HG02840 (cell line): ENCODE results near the gene ADNP2.

ENCODE experiments used
- ATAC-seq: cut with Tn5 transposase; IDR thresholded peaks from one replicate; pipeline ENCODE4 v1.9.1; 2021; ENCODE audit warnings: mild to moderate bottlenecking, moderate library complexity, moderate number of reproducible peaks; ENCODE audit not compliant: unreplicated experiment, low FRiP score

Gene ADNP2

DNA sequence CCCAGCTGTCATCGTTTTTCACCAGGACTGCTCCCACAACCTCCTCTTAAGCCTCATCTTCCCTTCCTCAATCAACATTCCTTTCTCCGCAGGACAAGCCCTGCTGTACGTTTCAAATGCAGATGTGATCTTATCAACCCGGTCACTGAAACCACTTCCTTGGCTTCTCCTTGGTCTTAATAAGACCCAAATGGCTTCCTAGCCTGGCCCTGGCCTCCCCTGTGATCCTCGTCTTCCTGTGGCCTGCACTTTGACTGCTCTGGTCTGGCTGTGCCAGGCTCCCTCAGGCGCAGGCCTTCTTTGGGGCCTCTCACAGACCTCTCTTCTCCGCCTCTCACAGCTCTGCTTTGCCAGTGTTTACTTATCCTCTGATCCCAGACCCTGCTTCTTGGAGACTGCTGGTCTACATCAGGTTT is 4.7 kb upstream of the ADNP2 start:
- ATAC-seq: no peak

DNA sequence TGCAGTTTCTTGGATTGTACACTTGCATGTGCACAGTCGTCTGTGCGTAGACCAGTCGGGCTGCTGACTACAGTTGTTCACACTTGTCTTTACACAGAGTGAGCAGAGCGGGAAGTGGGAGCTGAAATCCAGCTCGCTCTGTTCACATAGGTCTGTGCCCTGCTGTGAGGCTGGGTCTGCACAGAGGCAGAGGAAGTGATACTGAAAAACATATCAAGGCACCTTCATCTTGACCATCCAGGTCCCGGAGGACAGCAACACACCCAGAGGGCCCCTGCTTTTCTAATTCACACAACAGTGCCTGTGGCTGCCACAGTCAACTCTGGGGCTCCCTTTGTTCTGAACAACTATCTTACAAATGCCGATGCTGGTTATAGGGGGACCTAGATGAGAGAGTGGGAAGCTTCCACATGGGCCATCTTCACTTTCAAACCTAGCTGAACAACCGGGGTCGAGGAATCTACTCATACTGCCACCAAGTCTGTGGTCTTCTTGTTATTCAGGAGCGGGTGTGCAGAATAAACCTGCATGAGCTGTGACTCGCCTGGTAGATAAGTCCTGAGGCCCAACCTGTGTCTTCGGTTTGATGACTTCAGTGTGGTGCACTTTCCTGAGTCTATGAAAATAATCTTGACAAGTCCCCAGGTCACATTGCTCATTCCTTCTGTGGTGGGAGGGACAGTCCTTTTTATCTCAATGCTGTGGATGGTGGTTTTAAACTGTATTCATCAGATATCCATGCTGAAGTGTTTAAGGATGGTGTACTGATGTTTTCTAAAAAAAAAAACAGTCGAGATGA is 3.5 kb upstream of the ADNP2 start:
- ATAC-seq: no peak

DNA sequence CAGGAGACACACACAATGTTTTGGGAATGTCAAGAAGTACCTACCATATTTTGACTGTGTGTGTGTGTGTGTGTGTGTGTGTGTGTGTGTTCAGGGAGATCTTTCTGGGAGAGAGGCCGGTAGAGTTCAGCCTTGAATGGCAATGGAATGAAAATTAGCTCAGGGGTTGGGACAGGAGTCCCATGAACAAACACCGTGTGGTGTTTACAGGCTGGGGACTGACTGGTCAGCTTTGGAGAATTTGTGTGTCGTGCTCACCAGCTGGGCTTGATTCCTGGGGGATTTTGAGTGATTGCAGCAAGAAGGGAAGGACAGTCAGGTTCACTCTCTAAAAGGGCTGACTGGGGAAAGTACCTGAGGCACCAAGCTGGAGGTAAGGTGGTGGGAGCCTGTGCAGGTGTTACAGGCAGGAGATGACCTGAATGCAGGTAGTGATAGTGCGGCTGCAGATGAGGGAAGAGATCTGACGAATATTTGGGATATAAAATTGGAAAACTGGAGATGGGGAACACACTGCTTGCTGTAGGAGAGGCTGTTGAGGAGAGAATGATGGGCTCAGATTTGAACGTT is 2.5 kb upstream of the ADNP2 start:
- ATAC-seq: no peak

DNA sequence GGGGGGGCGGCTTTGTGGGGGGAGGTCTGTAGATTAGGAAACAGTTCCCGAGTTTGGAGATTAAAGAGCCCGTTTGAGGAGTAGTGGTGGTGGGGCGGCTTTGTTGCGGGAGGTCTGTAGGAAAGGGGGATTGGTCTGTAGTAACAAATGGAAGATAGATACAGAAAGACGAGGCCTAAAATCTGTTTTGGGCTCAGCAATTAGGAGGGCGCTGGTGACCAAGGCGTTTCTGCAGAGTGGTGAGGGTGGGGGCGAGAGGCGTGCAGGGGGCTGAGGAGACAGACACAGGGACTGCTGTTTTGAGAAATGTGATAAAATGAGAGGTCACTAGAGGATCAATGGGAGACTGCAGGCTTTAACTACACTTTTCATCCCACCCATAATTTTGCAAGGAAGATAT is 1.6 kb upstream of the ADNP2 start:
- ATAC-seq: no peak

DNA sequence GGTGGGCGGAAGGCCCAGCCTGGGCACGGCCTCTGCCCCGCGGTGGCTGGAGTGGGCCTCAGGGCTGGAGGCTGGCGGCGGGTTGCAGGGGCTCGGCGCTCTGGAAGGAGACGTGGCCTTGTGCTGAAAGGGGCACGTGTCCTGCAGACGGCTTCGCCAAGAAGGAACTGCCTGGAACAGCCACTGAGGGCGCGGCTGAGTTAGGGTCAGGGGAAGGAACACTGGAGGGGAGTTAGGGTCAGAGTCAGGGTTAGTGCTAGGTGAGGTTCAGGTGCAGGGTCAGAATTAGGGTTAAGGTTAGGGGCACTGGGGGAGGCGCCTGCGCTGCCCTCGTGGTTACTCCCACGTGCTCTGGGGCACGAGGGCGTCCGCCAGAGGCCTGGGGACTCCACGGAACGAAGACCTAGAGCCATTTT is 933 bp upstream of the ADNP2 start:
- no peak for ATAC-seq

DNA sequence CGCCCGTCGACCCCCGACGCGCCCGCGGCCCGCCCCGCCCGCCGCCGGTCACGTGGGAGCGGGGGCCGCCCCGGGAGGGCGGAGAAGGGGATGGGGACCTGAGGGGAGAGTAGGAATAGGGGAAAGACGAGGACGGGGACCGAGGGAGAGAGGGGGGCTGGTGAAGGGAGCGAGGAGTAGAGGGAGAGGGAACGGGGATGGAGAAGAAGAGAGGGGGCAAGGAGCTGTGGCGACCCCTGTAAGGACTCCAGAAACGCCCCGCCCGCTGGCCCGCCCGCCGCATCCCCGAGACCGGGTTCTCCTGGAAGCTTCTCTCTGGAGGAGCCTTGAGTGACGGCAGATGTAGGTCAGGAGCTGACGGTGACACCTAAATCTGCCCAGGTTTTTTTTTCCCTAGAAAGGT is 615 bp downstream of the ADNP2 start:
- peak; percentile 8 for ATAC-seq

DNA sequence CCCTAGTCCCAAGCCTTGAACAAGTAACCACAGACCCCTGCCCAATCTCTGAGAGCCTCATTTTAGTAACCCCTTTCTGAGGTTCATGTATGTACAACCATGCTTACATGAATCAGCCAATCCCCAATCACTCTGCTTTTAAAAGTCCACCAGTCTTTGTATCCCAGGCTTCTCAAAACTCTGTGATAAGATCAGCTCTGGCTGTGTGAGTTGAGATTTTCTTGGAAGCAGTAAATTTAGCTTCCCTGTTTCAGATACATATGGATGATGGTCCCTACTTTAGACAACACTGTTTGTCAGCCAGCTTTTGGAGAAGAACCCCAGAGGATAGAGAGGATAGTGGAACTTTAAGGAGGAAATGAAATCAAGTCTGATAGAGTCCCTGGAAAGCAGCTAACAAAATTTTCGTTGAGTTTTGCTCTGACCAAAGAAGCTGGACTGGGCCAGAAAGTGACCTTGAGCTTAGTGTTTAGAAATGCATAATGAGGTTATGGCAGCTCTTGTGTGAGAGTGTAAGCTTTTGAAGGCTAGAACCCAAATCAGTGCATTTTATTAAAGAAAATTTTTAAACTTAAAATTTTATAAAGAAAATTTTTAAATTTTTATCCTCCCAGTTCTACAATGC is 3.7 kb downstream of the ADNP2 start:
- ATAC-seq: no peak

DNA sequence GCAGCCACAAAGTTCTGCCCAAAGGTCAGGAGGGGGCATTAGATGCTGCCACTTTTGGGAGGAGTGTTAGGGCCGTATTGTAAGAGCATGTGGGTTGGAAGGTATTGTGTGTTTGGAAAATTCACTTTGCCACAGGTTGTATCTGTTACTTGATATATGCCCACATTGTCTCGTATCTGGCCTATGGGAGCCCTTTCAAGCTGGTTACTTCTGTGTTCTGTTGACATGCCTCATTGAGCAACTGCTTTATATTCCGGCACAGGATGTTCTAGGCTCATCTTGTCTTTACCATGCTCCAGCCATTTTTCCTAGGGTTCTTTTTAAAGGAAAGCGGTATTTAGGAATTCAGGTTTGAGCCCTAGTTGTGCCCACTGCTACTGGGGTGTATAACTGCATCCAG is 6.0 kb downstream of the ADNP2 start:
- ATAC-seq: no peak

DNA sequence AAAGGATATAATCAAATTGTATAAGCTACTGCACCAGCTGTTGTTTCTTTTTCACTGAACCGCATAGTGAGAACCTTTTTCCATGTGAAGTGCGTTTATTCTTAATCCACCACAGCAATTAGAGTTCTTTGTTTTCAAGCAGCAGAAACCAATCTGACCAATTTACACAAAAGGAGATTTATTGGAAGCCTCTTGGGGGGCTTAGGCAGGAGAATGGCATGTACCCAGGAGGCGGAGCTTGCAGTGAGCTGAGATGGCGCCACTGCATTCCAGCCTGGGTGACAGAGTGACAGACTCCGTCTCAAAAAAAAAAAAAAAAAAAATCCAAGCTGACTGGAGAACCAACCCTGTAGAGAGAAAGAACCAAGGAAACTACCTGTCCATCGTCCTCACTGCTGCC is 10.0 kb downstream of the ADNP2 start:
- ATAC-seq: no peak

DNA sequence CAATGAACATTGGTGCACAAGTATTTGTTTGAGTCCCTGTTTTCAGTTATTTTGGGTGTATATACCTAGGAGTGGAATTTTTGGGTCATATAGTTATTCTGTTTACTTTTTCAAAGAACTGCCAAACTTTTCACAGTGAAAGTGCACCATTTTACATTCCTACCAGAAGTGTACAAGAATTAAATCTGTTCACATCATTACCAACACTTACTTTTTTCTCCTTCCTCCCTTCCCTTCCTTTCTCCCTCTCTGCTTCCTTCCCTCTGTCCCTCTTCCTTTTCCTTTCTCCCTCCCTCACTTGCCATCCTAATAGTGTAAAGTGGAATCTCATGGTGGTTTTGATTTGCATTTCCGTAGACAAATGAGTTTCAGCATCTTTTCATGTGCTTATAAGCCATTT is 11.9 kb downstream of the ADNP2 start:
- no peak for ATAC-seq

DNA sequence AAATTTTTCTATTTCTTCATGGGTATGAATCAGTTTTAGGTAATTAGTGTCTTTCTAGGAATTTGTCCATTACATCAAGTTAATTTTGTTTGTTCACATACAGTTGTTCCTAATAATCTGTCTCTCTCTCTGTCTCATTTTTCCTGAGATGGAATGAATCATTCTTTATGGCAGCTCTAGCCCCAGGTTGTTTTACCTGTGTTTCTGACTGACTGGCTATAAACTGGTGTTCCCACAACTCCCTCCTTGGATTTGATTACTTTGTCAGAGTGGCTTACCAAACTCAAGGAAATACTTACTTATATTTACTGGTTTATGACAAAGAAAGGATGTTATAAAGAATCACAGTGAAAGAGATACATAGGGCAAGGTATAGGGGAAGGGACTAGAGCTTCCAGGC is 15.1 kb downstream of the ADNP2 start:
- ATAC-seq: no peak

DNA sequence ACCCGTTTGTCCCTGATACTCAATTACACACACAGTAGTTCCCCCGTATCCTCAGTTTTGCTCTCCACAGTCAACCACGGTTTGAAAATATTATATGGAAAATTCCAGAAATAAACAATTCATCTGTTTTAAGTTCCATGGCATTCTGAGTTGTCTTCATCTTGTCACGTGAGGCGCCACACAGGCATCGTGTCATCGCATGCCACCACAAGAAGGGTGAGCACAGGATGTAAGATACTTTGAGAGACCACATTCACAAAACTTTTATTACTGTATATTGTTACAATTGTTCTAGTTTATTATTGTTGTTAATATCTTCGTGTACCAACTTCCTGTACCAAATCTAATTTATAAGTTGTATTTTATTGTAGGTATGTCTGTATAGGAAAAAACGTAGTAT is 17.7 kb downstream of the ADNP2 start:
- ATAC-seq: no peak

DNA sequence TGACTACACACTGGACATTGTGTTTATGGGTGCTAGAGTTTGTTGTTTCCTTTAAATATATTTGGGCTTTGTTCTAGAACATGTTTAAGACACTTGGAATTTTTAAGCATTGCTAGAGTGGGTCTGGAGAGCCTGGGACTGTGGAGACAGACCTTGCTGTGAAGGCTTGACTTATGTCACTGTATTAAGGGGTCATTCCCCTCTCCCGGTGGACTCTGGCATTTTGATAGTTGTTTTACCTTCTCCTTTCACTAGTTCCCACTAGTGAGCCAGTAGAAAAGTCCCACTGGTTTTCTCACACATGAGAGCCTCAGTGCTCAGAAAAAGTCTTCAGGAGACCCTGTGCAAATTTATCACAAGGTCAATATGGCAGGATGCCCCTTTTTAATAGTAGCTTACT is 18.6 kb downstream of the ADNP2 start:
- no peak for ATAC-seq

DNA sequence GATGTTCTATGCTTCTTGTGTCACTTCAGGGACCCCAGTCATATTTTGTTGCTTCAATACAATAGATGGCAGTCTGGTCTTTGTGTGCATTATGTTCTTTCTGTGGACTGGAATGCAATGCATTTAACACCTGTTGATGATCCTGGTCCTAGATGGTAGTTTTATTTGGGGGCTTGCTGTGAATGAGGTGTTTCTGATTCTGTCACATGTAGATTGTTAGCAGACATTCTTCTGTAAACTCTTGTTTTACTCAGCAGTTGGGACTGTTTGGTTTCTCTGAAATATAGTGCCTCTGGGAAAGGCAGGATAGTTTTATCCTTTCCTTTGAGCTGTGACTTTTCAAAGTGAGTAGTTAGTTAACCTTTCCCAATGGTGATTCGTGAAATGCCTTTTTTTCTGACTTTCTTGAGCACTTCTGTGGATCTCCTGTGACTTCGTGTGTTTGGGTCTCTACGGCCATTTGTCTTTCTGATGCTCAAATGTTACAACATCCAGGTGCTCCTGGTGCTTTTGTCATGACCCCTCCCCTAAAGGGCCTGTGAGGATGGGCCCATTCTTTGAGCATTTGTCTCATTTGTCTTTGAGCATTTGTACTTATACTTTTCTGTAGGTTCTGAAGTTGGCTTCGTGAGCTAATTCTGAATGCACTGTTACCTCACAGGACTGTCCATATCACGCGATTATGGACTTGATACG is 20.8 kb downstream of the ADNP2 start:
- ATAC-seq: no peak

DNA sequence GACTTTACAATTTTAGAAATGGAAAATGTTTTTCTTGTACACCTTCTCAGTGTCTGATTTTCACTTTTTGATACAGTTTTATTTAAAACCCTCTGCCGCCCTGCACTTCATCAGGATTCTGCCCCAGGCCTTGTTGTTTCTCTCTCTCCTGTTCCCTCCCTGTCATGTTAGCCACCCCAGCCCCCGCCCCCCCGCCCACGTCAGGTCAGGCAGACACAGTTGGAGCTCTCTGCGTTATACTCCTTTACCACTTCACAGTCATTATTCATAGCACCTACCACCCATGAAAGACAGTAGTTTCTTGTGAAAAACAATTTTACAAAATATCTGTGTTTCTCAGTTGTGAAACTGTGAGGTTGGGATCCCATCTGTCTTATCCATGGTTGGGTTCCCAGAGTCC is 21.5 kb downstream of the ADNP2 start:
- ATAC-seq: no peak

DNA sequence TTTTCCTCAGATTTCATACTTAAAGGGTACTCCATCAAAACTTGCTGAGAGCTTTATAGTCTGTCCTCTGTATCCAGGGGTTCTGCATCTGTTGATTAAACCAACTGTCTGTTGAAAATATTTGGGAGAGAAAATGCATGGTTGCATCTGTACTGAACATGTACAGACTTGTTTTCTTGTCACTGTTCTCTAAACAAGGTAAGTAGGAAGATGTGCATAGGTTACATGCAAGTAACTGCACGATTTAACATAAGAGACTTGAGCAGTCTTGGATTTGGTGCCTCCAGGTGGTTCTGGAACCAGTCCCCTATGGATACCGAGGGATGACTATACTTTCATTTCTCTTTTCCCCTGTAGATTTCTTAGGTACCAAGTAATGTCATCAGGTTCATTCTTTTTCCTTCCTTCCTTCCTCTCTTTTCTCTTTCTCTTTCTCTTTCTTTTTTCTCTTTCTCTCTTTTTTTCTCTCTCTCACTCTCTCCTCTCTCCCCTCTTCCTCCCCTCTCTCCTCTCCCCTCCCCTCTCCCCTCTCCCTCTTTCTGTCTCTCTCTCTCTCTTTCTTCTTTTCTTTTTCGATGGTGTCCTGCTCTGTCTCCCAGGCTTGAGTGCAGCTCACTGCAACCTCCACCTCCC is 23.2 kb downstream of the ADNP2 start:
- ATAC-seq: no peak

DNA sequence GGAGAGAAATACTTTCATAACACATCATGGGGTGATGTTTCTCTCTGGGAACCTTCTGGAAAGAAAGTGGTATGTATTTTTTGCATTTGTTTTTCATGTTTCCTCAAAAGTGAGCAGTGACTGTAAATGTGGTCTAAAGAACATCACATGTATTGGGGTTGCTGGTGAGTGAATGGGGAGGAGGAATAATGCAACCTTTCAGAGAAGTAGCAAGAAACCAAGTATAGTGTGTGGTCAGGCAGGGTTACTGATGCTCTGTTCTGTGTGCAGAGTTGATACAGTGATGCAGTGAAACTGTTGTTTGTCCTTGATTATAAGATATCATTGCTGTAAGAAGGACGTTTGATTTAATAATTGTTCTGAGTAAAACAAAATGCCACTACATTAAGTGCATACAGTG is 24.1 kb downstream of the ADNP2 start:
- ATAC-seq: no peak

DNA sequence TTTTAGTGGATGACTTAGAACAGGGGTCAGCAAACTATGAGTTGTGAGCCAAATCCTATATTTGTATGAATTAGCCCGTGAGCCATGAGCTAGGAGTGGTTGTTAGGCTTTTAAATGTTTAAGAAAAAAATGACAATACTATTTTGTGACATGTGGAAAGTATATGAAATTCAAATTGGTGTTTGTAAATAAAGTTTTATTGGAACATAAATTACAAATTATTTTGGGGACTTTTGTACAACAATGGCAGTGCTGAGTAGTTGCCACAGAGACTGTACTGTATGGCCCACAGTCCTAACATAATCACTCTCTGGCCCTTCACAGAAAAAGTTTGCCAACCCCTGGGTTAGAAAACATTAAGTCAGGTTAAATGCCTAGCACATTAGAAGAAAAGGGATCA is 26.1 kb downstream of the ADNP2 start:
- no peak for ATAC-seq

DNA sequence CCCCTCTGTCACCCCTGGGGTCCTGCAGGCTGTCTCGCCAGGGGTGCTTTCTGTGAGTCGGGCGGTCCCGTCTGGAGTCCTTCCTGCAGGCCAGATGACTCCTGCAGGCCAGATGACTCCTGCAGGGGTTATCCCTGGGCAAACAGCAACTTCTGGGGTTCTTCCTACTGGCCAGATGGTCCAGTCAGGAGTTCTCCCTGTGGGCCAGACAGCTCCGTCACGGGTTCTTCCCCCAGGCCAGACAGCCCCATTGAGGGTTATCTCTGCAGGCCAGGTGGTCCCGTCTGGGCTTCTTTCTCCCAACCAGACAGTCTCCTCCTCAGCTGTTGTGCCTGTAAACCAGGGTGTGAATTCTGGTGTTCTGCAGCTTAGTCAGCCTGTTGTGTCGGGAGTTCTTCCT is 27.6 kb downstream of the ADNP2 start:
- no peak for ATAC-seq

DNA sequence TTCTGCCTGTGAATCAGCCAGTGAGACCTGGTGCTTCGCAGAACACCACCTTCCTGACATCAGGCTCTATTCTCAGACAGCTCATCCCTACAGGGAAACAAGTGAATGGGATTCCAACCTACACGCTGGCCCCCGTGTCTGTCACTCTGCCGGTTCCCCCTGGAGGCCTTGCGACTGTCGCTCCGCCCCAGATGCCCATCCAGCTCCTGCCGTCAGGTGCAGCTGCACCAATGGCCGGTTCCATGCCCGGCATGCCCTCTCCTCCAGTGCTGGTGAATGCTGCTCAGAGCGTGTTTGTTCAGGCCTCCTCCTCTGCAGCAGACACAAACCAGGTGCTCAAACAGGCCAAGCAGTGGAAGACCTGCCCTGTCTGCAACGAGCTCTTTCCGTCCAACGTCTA is 28.1 kb downstream of the ADNP2 start:
- no peak for ATAC-seq

DNA sequence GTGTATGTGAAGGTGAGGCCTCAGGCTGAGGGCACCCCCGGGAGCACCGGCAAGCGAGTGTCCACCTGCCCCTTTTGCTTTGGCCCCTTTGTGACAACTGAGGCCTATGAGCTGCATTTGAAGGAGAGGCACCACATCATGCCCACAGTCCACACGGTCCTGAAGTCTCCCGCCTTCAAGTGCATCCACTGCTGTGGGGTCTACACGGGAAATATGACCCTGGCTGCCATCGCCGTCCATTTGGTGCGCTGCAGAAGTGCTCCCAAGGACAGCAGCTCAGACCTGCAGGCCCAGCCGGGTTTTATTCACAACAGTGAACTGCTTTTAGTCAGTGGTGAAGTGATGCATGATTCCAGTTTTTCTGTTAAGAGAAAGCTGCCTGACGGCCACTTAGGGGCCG is 28.9 kb downstream of the ADNP2 start:
- no peak for ATAC-seq
